ENCODE data around the gene CAB39L.

The CAB39L gene

GRCh38 chr13:49395878-49396380 is 47.9 kb downstream of the CAB39L start:
- DNase-seq = no peak

DNA sequence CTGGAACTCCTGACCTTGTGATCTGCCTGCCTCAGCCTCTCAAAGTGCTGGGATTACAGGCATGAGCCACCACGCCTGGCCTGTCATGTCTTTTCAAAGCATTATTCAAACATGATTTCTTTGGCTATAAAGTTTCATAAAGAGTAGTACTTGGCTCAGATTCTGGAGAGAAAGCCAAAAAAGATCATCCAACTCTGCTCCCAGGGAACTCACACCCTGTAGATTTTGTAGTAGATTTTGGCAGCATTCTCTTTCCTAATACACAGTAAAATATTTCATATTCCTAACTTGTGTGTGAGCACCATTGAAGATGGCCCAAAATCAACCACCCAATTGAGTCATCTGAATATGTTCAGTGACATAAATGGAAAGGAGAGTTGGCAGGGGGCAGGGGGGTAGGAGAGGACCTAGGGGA is 48.4 kb downstream of the CAB39L start:
- no peak for DNase-seq

DNA sequence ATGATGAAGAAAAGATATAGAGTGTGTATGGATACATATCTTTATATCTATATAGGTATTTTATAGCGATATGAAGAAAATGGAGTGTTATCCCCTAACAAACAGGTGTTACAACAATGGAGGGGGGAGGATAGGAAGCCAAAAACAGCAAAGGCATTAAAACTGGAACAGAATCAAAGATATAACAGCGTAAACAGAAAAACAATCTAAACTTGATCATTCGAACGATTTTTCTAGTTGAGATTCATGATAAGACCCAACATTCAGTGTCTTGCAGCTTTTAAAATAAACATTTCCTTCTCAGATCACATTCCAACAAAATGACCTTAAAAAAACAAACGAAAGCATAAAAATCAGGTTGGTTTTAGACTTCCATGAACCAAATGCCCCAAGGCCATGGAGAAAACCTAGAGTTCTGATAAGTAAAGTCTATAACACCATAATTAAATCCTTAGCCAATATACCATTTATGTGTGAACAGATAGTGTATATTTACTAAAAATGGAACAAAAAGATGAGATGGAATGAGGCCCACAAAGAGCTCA is 55.7 kb downstream of the CAB39L start:
- DNase-seq = no peak

DNA sequence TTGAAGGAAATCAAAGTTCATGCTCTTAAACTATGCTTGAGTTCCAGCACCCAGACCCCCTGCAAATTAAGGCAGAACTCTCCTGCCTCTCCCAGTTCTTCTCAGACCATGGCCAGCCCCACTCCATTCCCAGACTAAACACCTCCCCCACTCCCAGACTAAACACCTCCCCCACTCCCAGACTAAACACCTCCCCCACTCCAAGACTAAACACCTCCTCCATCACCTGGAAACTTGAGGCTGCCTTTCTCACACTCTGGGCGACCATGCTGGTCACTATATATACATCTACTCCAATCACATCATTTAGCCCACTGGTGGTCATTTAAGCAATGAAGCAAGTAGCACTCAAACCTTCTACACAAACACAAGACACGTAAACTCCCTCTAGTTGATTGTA is 57.2 kb downstream of the CAB39L start:
- DNase-seq = no peak

DNA sequence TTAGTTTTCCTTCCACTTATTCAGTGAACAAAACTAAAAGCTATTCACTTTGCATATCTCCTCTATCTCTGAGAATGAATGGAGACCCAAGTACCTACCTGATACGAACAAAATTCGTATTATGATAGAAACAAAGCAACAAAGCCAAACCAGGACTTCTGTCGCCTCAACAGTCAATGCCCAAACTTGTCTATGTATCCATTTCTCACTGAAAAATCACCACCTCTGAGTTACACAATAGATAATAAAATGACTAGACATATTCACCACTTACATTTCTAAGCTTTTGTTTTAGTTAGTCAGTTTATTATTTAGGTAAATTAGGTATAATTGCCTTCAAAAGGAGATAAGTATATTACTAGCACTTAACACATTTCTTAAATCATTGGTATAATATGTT is 67.7 kb downstream of the CAB39L start:
- DNase-seq = no peak

DNA sequence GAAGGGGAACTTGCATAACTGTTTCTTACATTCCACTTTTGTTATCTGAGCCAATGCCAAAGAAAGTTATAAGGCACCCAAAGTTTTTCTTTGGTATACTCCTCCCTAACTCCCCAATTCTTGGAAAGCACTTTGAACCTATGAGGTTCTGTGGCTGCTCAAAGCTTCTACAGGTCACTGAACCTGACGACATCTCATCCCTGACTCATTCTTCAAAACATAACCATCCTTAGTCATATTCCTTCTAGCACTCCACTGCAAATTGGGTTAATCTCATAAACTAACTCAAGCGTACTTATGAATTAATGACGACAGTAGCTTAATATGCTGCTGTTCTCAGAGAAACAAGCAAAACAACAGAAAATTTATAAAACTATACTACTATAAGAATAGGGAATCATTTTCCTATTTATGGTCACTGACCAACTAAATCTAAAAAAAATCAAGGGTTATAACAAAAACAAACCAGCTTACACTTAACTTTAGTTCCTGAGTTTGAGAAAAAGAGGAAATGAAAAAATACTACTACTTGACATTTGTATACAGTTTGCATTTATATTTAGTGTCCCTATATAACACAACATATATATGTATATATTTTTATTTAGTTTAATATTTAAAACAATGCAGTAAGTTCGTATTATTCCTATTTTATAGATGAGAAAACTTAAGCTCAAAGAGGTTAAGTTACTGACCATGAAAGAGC is 69.1 kb downstream of the CAB39L start:
- no peak for DNase-seq

- DNase-seq = no peak
These were observed 70.1 kb downstream of the CAB39L start for GRCh38 chr13:49373716-49374115.

DNA sequence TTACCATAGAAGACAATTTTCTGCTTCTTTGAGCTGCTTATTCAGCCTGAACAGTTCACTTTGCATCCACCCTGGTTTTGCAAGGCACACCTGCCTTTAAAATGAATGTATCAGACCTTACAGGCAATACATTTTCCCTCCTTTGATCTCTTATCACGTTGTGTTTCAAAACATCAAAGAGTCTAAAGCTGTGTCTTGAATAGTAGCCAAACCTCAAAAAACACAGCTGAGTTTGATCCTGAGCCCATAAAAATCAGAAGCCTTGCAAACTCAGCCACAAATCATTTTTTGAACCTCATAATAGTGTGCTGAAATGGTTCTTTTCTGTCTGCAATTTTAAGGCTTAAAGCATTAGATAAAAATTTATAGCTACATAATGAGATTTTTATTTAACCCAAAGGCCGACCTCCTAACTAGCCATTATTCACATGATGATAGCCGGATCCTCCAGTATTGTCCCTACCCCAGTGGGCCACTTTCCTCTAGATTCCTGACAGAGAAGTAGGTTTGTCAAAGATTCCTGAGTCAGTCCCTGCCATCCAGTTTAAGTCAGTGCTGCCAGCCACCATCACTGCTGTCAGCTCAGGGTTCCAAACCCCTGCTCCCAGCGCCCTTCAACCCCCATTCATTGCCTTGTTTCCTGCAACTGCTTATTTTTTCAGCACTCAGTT is 71.8 kb downstream of the CAB39L start:
- DNase-seq = no peak

DNA sequence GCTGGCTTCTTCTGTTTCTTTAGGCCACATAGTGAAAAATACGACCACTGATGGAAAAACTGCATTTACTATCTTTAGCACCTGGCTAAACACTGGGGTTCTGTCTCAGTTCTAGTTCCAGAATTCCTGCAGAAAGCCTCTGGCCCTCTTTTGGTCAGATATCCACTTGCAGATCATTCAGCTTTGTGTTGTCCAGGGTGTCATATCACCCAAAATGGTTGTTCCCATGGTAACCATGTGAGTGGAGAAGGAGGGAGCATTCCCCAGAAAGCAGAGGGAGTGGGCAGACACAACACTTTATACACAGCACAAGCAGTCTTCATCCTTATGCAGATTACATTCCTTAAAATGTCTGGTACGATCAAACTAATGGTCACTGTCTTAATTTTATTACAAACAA is 73.5 kb downstream of the CAB39L start:
- no peak for DNase-seq

DNA sequence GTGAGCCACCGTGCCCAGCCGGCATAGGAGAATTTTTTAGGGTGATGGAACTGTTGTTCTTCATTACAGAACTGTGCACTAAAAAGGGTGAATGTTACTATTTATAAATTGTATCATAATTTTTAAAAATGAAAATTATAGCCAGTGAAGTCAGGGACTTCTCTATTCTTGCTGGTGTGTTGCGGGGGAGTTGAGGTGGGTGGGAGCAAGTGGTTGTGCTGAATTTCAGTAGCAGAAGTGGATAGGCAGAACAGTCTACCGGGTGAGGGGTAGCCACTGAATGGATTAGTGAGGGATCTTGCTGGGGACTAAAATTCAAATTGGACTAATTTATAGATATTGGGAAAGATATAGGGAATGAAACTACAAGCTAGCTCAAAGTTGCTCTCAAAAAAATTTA is 74.0 kb downstream of the CAB39L start:
- no peak for DNase-seq

DNA sequence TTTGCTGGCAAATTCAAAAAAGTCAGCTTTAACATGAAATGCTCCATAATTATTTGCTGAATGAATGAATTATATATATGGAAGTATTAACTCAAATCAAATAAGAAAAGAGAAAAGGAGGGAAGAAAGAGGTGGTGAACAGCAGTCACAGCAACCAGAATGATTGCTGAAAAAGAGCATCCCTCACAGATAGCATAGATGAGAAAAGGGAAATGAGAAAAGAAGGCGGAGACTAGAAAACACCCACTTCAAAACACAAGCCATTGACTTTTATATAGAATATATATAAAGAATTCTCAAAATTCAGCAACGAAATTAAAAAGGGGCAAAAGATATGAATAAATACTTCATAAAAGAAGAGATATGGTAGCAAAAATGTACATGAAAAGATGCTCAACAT is 75.2 kb downstream of the CAB39L start:
- DNase-seq = no peak

- no peak for DNase-seq
These were observed 76.0 kb downstream of the CAB39L start for GRCh38 chr13:49367640-49368422.

DNA sequence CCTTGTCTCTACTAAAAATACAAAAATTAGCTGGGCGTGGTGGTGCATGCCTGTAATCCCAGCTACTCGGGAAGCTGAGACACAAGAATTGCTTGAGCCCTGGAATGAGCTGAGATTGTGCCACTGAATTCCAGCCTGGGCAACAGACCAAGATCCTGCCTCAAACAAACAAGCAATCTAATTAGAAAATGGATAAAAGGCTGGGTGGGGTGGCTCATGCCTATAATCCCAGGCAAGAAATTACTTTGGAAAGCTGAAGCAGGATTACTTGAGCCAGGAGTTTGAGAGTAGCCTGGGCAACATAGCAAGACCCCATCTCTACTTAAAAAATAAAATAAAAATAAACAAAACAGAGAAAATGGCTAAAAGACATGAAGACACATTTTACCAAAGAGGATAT is 77.0 kb downstream of the CAB39L start:
- DNase-seq = no peak

- DNase-seq = no peak
These were observed 86.2 kb downstream of the CAB39L start for GRCh38 chr13:49357694-49358093.

GRCh38 chr13:49356223-49356622 is 87.6 kb downstream of the CAB39L start:
- no peak for DNase-seq

DNA sequence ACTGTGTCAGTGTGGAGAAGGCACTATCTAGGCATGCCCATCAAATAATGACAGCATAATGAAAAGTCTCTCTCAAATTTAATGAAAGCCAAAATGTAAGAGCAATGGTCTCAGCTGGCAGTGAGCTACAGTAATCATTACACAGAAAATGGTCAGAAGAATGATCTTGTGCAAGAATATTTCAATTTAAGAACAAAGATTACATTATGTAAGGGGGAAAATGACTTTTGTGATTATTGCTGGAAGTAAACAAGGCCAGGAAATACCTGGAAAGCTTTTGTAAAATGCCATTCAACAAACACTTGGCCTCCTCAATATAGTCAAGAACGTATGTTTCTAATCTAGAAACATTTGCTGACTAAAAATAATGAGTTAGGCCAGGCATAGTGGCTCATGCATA is 89.1 kb downstream of the CAB39L start:
- no peak for DNase-seq

DNA sequence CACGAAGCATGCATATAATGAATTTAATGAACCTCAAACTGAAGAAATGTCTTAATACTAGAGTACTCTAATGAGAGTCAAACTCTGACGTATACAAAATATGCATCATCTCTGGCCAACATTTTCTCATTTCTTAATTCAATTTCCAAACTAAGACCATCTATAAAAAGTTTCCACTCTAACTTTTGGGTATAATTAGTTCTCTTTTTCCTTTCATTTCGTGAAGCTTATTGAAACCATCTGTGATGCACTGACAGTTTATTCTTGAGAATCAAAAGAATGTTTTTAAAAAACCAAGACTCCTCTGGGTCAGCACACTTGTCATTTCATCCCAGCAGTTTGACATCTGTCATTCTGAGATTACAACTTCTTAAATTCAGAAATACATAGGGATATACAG is 90.0 kb downstream of the CAB39L start:
- DNase-seq = no peak

DNA sequence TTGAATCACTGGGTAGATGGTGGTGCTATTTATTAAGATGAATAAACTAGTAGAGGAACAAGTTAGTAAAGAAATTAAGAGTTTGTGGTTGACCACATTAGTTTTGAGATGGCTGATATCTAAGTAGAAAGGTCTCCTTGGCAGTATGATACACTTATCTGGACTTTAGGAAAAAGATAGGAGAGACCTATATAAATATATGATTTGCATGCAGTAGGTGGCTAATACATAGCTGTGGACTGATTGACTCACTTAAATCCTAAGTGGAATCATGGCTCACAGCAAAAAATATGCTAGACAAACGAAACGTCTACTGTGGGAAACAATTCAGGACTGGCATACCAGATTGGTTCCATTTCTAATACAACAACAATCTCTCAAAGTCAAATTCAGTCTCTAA is 92.0 kb downstream of the CAB39L start:
- DNase-seq = no peak

DNA sequence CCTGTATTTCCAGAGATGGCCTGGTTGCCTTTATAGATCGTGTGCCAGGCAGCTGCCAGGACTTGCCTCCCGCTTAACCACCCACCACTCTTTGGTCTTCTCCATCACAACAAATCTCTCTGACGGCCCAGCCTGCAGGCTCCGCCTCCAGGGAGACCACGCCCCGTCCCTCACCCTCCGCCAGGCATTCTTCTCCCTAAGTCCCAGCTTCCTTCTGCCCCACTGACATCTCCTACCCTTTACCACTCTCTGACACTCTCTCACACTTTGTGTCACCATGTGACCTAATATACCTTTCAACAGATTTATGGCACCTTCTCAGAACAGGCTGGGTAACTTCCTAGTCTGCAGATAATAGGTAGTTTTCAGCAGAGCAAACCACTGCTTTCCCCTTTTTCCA is 95.1 kb downstream of the CAB39L start:
- no peak for DNase-seq

- DNase-seq = no peak
These were observed 96.0 kb downstream of the CAB39L start for GRCh38 chr13:49347650-49348385.

DNA sequence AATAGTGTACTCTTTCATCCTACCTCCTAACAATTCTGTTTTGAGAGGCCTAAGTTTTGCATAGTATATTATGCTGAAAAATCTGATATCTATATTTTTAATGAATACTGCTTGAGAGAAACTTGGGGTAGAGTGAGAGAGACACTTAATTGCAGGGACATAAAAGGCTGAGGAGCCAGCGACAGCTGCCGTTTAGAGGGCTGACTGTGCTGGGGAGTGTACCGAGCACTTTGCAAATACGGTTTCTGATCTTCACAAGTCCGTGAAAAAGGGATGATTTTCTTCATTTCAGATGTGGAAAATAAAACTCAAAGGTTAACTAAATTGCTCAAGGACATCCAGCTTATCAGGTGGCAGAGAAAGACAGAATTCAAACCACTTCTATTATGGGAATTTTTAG is 97.4 kb downstream of the CAB39L start:
- no peak for DNase-seq

- DNase-seq = no peak
These were observed 100.1 kb downstream of the CAB39L start for GRCh38 chr13:49343731-49344130.

GRCh38 chr13:49343255-49343654 is 100.6 kb downstream of the CAB39L start:
- no peak for DNase-seq

Measured in activated CD4-positive, CD25-positive, alpha-beta regulatory T cell treated with anti-CD3 and anti-CD28 coated beads, Interleukin-2, amount 50 U/mL, for 72 hours (primary cell).